K562 (cell line): Measurements from ENCODE around the gene ARID4B. TPM values are rescaled to one million over a fixed set of nuclear protein-coding genes. Genes with fewer than 3 reads are reported as not detected.

Experiments used
- ARNT ChIP-seq, 2 experiments: fragments of 450-650 bp; IDR thresholded peaks; 2 replicates each; pipeline ENCODE4 v1.6.1; 2016; ENCODE audit warnings: mild to moderate bottlenecking in 1 of 2
- GATA2 ChIP-seq: sonication (generic); formaldehyde crosslinking; IDR thresholded peaks from 2 replicates; pipeline ENCODE4 v1.4.0; 2020; ENCODE audit warnings: mild to moderate bottlenecking, missing genetic modification reagents
- IFI16 ChIP-seq: fragments of 250-450 bp; sonication (Bioruptor Pico); IDR thresholded peaks from 2 replicates; pipeline ENCODE4 v2.1.2; 2022; ENCODE audit warnings: mild to moderate bottlenecking, inconsistent platforms
- MNT ChIP-seq, 2 experiments: fragments of 450-650 bp; conservative IDR thresholded peaks; 2 replicates each; pipeline ENCODE4 v1.6.1; 2017; ENCODE audit warnings: mild to moderate bottlenecking in 2 of 2, moderate library complexity in 2 of 2
- RFX5 ChIP-seq: IDR thresholded peaks from 2 replicates; pipeline ENCODE4 v1.6.1; 2011; ENCODE audit warnings: low read depth, mild to moderate bottlenecking, improper control_type of control experiment, low read length
- ZNF224 ChIP-seq: sonication (generic); formaldehyde crosslinking; IDR thresholded peaks from 2 replicates; pipeline ENCODE4 v1.8.0; 2022; ENCODE audit warnings: mild to moderate bottlenecking, missing genetic modification reagents
- polyA plus RNA-seq, 8 experiments: library from polyadenylated mRNA; depleted of rRNA in 4 of 8; stranded (reverse) in 5 of 8; unstranded in 3 of 8; fragments of >200 nt; fragmentation: Nextera tagmentation in 2 of 8; fragmentation: Illumina TruSeq in 1 of 8; extraction: Ambion mirVana in 2 of 8; extraction: Trizol in 1 of 8; gene quantifications; 2 replicates each; pipeline versions ENCODE4 v1.2.1 to v1.2.3, GENCODE V29; 2011 to 2014; ENCODE audit warnings: inconsistent platforms in 1 of 8, missing spikeins in 1 of 8
- total RNA-seq, 7 experiments: library from RNA; depleted of rRNA in 6 of 7; stranded (reverse); fragments of >200 nt in 6 of 7; fragmentation: Illumina TruSeq in 2 of 7; extraction: Trizol in 2 of 7; gene quantifications; 2 replicates each; pipeline versions ENCODE4 v1.2.1 to v1.2.3, GENCODE V29; 2011 to 2021; ENCODE audit warnings: low replicate concordance in 1 of 7
- TF ChIP-seq, protein P1 (sequence below): sonication (generic); formaldehyde crosslinking; IDR thresholded peaks from 2 replicates; pipeline ENCODE4 v1.8.0; 2023; ENCODE audit warnings: mild to moderate bottlenecking, missing genetic modification reagents
- TF ChIP-seq, protein P2 (sequence below), 2 experiments: fragments of 150-350 bp in 1 of 2; IDR thresholded peaks; 2 replicates each; pipeline ENCODE4 v1.6.1; 2012 to 2016; ENCODE audit warnings: low read depth in 2 of 2, low read length in 2 of 2, mild to moderate bottlenecking in 1 of 2, moderate library complexity in 1 of 2

Gene ARID4B
- total and polyA plus RNA-seq, 9 of the 15 experiments (the other 6 are each of a cell fraction or from before 2014, with no cell fraction given) = 8.4 to 38.9 (median 18.5) TPM

GRCh38 chr1:235160957-235161684 is 166.9 kb downstream of the ARID4B start, which contains the start of gene RBM34 (continued):
- TF ChIP-seq GATA2 (CRISPR knock-in tag) (no peak), ARNT (IDR thresholded peaks at IDR 0.05) (no peak), MNT (conservative IDR thresholded peaks at IDR 0.05) (peak; percentile 87 to 93), ZNF224 (no peak), RFX5 (no peak), IFI16 (CRISPR knock-in tag) (peak; percentile 72; the same call in 1 of the 2 replicates)
- TF ChIP-seq, protein P1, sequence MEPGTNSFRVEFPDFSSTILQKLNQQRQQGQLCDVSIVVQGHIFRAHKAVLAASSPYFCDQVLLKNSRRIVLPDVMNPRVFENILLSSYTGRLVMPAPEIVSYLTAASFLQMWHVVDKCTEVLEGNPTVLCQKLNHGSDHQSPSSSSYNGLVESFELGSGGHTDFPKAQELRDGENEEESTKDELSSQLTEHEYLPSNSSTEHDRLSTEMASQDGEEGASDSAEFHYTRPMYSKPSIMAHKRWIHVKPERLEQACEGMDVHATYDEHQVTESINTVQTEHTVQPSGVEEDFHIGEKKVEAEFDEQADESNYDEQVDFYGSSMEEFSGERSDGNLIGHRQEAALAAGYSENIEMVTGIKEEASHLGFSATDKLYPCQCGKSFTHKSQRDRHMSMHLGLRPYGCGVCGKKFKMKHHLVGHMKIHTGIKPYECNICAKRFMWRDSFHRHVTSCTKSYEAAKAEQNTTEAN = peak; percentile 18; the same call in 1 of the 2 replicates
- TF ChIP-seq, protein P2, sequence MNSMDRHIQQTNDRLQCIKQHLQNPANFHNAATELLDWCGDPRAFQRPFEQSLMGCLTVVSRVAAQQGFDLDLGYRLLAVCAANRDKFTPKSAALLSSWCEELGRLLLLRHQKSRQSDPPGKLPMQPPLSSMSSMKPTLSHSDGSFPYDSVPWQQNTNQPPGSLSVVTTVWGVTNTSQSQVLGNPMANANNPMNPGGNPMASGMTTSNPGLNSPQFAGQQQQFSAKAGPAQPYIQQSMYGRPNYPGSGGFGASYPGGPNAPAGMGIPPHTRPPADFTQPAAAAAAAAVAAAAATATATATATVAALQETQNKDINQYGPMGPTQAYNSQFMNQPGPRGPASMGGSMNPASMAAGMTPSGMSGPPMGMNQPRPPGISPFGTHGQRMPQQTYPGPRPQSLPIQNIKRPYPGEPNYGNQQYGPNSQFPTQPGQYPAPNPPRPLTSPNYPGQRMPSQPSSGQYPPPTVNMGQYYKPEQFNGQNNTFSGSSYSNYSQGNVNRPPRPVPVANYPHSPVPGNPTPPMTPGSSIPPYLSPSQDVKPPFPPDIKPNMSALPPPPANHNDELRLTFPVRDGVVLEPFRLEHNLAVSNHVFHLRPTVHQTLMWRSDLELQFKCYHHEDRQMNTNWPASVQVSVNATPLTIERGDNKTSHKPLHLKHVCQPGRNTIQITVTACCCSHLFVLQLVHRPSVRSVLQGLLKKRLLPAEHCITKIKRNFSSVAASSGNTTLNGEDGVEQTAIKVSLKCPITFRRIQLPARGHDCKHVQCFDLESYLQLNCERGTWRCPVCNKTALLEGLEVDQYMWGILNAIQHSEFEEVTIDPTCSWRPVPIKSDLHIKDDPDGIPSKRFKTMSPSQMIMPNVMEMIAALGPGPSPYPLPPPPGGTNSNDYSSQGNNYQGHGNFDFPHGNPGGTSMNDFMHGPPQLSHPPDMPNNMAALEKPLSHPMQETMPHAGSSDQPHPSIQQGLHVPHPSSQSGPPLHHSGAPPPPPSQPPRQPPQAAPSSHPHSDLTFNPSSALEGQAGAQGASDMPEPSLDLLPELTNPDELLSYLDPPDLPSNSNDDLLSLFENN (IDR thresholded peaks at IDR 0.05; ENCODE audit: low read depth in 2 of 2, low read length in 2 of 2) = peak in 1 of 2 experiments; percentile 64; a peak in 1 of 4 replicates
- TF ChIP-seq, all 486 proteins: peak for 226
